Fibroblast of the conjunctiva (primary cell): ENCODE results near the gene ZNF385D.

Source experiments
- DNase-seq: peaks from one replicate; pipeline ENCODE4 v3.0.0-alpha.2; 2010; ENCODE audit warnings: low read depth

Gene ZNF385D

GRCh38 chr3:21750831-21751391 is at the start of gene ZNF385D:
Gene ZNF385D, minus strand, starts transcription at chr3:21751210. Its CDS starts 294 bp downstream, at chr3:21750916.
- DNase-seq = peak; percentile 46

- DNase-seq = no peak
These were observed 47.5 kb upstream of the ZNF385D start for GRCh38 chr3:21798356-21799088.

GRCh38 chr3:21795921-21796320 is 44.9 kb upstream of the ZNF385D start:
- DNase-seq = no peak

GRCh38 chr3:21795152-21795837 is 44.3 kb upstream of the ZNF385D start:
- no peak for DNase-seq

GRCh38 chr3:21794291-21794690 is 43.3 kb upstream of the ZNF385D start:
- DNase-seq = no peak

- DNase-seq = no peak
These were observed 41.2 kb upstream of the ZNF385D start for GRCh38 chr3:21792176-21792575.

GRCh38 chr3:21791356-21791755 is 40.3 kb upstream of the ZNF385D start:
- no peak for DNase-seq

- DNase-seq = no peak
These were observed 39.5 kb upstream of the ZNF385D start for GRCh38 chr3:21790466-21790865.

GRCh38 chr3:21789730-21790129 is 38.7 kb upstream of the ZNF385D start:
- DNase-seq = no peak

GRCh38 chr3:21786438-21786797 is 35.4 kb upstream of the ZNF385D start:
- DNase-seq = no peak

- no peak for DNase-seq
These were observed 34.9 kb upstream of the ZNF385D start for GRCh38 chr3:21785765-21786437.

GRCh38 chr3:21783839-21784238 is 32.8 kb upstream of the ZNF385D start:
- no peak for DNase-seq

- no peak for DNase-seq
These were observed 30.3 kb upstream of the ZNF385D start for GRCh38 chr3:21781355-21781754.

GRCh38 chr3:21779909-21780308 is 28.9 kb upstream of the ZNF385D start:
- DNase-seq = no peak

GRCh38 chr3:21778715-21779114 is 27.7 kb upstream of the ZNF385D start:
- no peak for DNase-seq

GRCh38 chr3:21777821-21778220 is 26.8 kb upstream of the ZNF385D start:
- DNase-seq = no peak

- no peak for DNase-seq
These were observed 15.0 kb upstream of the ZNF385D start for GRCh38 chr3:21766002-21766401.

- no peak for DNase-seq
These were observed 4.9 kb upstream of the ZNF385D start for GRCh38 chr3:21755896-21756295.

- DNase-seq = no peak
These were observed 3.8 kb upstream of the ZNF385D start for GRCh38 chr3:21754839-21755238.

GRCh38 chr3:21752749-21753347 is 1.8 kb upstream of the ZNF385D start:
- peak; percentile 81 for DNase-seq

GRCh38 chr3:21751886-21752285 is 876 bp upstream of the ZNF385D start:
- DNase-seq = no peak

GRCh38 chr3:21750080-21750696 is 822 bp downstream of the ZNF385D start:
- DNase-seq = no peak
